SK-N-SH (cell line): ENCODE results near the gene PROM2. TPM values are rescaled to one million over a fixed set of nuclear protein-coding genes. Genes with fewer than 3 reads are reported as not detected.

Source experiments
- CTCF ChIA-PET: fragments of 300-600, 350-600 bp; formaldehyde crosslinking; extraction: SDS; loops from one replicate; lab custom pipeline; 2021; lab: Yijun Ruan, JAX
- POLR2A ChIA-PET: fragments of 350-600 bp; sonication (Branson Sonifier 250); formaldehyde crosslinking; extraction: SDS; loops from one replicate; lab custom pipeline; 2020; ENCODE audit warnings: antibody characterized with exemption, inconsistent platforms; lab: Yijun Ruan, JAX
- DNase-seq: peaks from one replicate; pipeline ENCODE4 v3.0.0; 2012
- H2AFZ ChIP-seq: fragments of 200-600 bp; sonication (generic); 2 replicates; pipeline ENCODE4 v1.8.1; 2016; ENCODE audit warnings: antibody characterized with exemption, mild to moderate bottlenecking, low read depth
- H3F3A ChIP-seq: fragments of 200-600 bp; sonication (generic); replicated peaks from 2 replicates; pipeline ENCODE3; 2016; ENCODE audit warnings: antibody characterized with exemption, mild to moderate bottlenecking; ENCODE audit not compliant: insufficient read depth
- H3K27ac ChIP-seq, 2 experiments: fragments of 200-500 bp in 1 of 2; fragments of 200-600 bp in 1 of 2; sonication (Bioruptor generic) in 1 of 2; sonication (generic), shearing (Covaris generic) in 1 of 2; 2 replicates each; pipeline versions ENCODE4 v1.5.1 to v1.6.1; 2014 to 2016; ENCODE audit warnings: low read depth in 2 of 2, inconsistent platforms in 1 of 2, low read length in 1 of 2, mild to moderate bottlenecking in 1 of 2, mixed read lengths in 1 of 2
- H3K27me3 ChIP-seq: fragments of 200-600 bp; sonication (generic), shearing (Covaris generic); 2 replicates; pipeline ENCODE4 v1.6.1; 2016; ENCODE audit warnings: mixed run types; ENCODE audit not compliant: insufficient read depth
- H3K36me3 ChIP-seq, 2 experiments: fragments of 200-500 bp in 1 of 2; fragments of 200-600 bp in 1 of 2; sonication (Bioruptor generic) in 1 of 2; sonication (generic) in 1 of 2; replicated peaks in 1 of 2; 2 replicates each; pipeline versions ENCODE3 to v1.5.1; 2014 to 2016; ENCODE audit warnings: low read length in 1 of 2, mild to moderate bottlenecking in 1 of 2; ENCODE audit not compliant: insufficient read depth in 2 of 2, control insufficient read depth in 1 of 2
- H3K4me1 ChIP-seq, 2 experiments: fragments of 200-500 bp in 1 of 2; fragments of 200-600 bp in 1 of 2; sonication (Bioruptor generic) in 1 of 2; sonication (generic), shearing (Covaris generic) in 1 of 2; 2 replicates each; pipeline versions ENCODE4 v1.5.1 to v1.6.1; 2014 to 2016; ENCODE audit warnings: low read depth in 1 of 2, low read length in 1 of 2, mixed run types in 1 of 2; ENCODE audit not compliant: insufficient read depth in 2 of 2, control insufficient read depth in 1 of 2
- H3K4me2 ChIP-seq: fragments of 200-600 bp; sonication (generic), shearing (Covaris generic); 2 replicates; pipeline ENCODE4 v1.6.1; 2017; ENCODE audit warnings: mixed run types
- H3K4me3 ChIP-seq, 2 experiments: fragments of 200-500 bp in 1 of 2; fragments of 200-600 bp in 1 of 2; sonication (Bioruptor generic) in 1 of 2; sonication (generic), shearing (Covaris generic) in 1 of 2; 2 replicates each; pipeline versions ENCODE4 v1.5.1 to v1.8.1; 2014 to 2016; ENCODE audit warnings: low read depth in 2 of 2, inconsistent platforms in 1 of 2, low read length in 1 of 2, mild to moderate bottlenecking in 1 of 2, mixed read lengths in 1 of 2, moderate library complexity in 1 of 2
- H3K79me2 ChIP-seq: fragments of 200-600 bp; sonication (generic); 2 replicates; pipeline ENCODE4 v1.8.1; 2017; ENCODE audit warnings: mild to moderate bottlenecking; ENCODE audit not compliant: insufficient read depth
- H3K9ac ChIP-seq: fragments of 200-600 bp; sonication (generic); 2 replicates; pipeline ENCODE4 v1.6.1; 2017; ENCODE audit warnings: mixed run types
- H3K9me2 ChIP-seq: fragments of 200-600 bp; sonication (generic); 2 replicates; pipeline ENCODE4 v1.6.1; 2017; ENCODE audit warnings: mixed run types
- H3K9me3 ChIP-seq: fragments of 200-600 bp; sonication (generic); 2 replicates; pipeline ENCODE4 v1.6.1; 2017; ENCODE audit warnings: mixed run types, mild to moderate bottlenecking, moderate library complexity
- H4K20me1 ChIP-seq: fragments of 200-600 bp; sonication (generic); 2 replicates; pipeline ENCODE4 v1.6.1; 2017; ENCODE audit warnings: mild to moderate bottlenecking, mixed run types; ENCODE audit not compliant: insufficient read depth
- CHD2 ChIP-seq: fragments of 150-350 bp; IDR thresholded peaks from 2 replicates; pipeline ENCODE4 v1.6.1; 2018; ENCODE audit warnings: low read length; ENCODE audit not compliant: partially characterized antibody
- EP300 ChIP-seq, 2 experiments: IDR thresholded peaks; 2 replicates each; pipeline versions ENCODE4 v1.4.0 to v1.6.1; 2012; ENCODE audit warnings: borderline replicate concordance in 1 of 2, low read depth in 1 of 2, low read length in 1 of 2
- EZH2phosphoT487 ChIP-seq: fragments of 200-600 bp; sonication (generic); IDR thresholded peaks from 2 replicates; pipeline ENCODE4 v1.6.1; 2017; ENCODE audit warnings: low read depth, mixed run types, mild to moderate bottlenecking, antibody characterized with exemption, moderate library complexity, borderline replicate concordance
- FOSL2 ChIP-seq: IDR thresholded peaks from 2 replicates; pipeline ENCODE4 v1.4.0; 2012; ENCODE audit warnings: low read depth, mild to moderate bottlenecking, moderate library complexity, borderline replicate concordance
- MEF2A ChIP-seq: IDR thresholded peaks from 2 replicates; pipeline ENCODE4 v1.4.0; 2012; ENCODE audit warnings: low read depth, borderline replicate concordance
- NFIC ChIP-seq: IDR thresholded peaks from 2 replicates; pipeline ENCODE4 v1.4.0; 2012; ENCODE audit warnings: borderline replicate concordance
- NRF1 ChIP-seq: IDR thresholded peaks from 2 replicates; pipeline ENCODE4 v1.6.1; 2012; ENCODE audit warnings: low read depth, mild to moderate bottlenecking, low read length
- POLR2AphosphoS5 ChIP-seq: IDR thresholded peaks from 2 replicates; pipeline ENCODE4 v1.6.1; 2012; ENCODE audit warnings: low read depth, low read length
- USF1 ChIP-seq: IDR thresholded peaks from 2 replicates; pipeline ENCODE4 v1.4.0; 2012; ENCODE audit warnings: low read depth, borderline replicate concordance
- WGBS: methylation state at CpG from one replicate; pipeline ENCODE4 v1.1.6; 2017; ENCODE audit warnings: low lambda C conversion rate; 5-methylcytosine and 5-hydroxymethylcytosine counted together
- polyA plus RNA-seq, 3 experiments: library from polyadenylated mRNA; depleted of rRNA; stranded (reverse); fragments of >200 nt; gene quantifications; 2 replicates each; pipeline ENCODE4 v1.2.3, GENCODE V29; 2012
- TF ChIP-seq, protein P1 (sequence below): fragments of 200-600 bp; sonication (generic); IDR thresholded peaks from 2 replicates; pipeline ENCODE4 v1.6.1; 2017; ENCODE audit warnings: antibody characterized with exemption, mild to moderate bottlenecking, moderate library complexity
- TF ChIP-seq, protein P2 (sequence below): fragments of 150-350 bp; IDR thresholded peaks from 2 replicates; pipeline ENCODE4 v1.6.1; 2017; ENCODE audit warnings: antibody characterized with exemption, low read length, low read depth, borderline replicate concordance
- TF ChIP-seq, protein P3 (sequence below): IDR thresholded peaks from 2 replicates; pipeline ENCODE4 v1.4.0; 2012; ENCODE audit warnings: low read depth
- TF ChIP-seq, protein P4 (sequence below): IDR thresholded peaks from 2 replicates; pipeline ENCODE4; 2012

The PROM2 gene
- polyA plus RNA-seq, 1 of the 3 experiments (the other 2 are of a cell fraction): 0.38 TPM

GRCh38 chr2:95272299-95272751 is 1.9 kb upstream of the PROM2 start:
- Histone ChIP-seq H3K27ac (no peak overlapping the region), H3K79me2 (no peaks in the 10 kb centered on the region), H3K4me3 (no peak overlapping the region), H2AFZ (no peak overlapping the region), H3K36me3 (no peaks in the 10 kb centered on the region), H3K9me3 (no peaks in the 10 kb centered on the region), H4K20me1 (no peaks in the 10 kb centered on the region), H3F3A (no peaks in the 10 kb centered on the region), H3K9me2 (no peaks in the 10 kb centered on the region), H3K4me1 (no peaks in the 10 kb centered on the region), H3K27me3 (no peaks in the 10 kb centered on the region), H3K9ac (no peak overlapping the region), H3K4me2 (no peak overlapping the region)
- CTCF ChIA-PET: no interaction called here
- POLR2A ChIA-PET: no interaction called here
- 61% methylated on average over 6 of the region's 6 CpGs for whole genome bisulfite sequencing
- TF ChIP-seq NRF1: no peak
- DNase-seq: no peak

DNA sequence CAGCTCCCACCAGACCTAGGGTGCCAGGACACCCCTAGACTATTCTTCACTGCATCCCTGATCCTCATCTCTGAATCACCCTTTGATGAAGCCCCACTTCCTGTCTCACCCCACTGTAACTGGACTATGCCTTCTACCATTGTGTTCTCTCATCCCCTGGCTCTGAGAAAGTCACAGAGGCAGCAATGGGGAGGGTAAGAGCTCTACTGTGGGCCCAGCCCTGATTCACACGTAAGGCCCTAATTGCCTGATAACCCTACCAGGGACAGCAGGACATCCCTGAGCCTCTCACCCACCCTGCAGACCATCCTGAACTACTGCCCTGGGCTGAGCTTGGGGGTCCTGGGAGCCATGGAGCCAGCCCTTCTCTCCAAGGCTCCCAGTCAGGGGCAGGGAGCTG is 1.5 kb upstream of the PROM2 start:
- no peaks in the 10 kb centered on the region for H3K27me3 ChIP-seq
- no peak overlapping the region for H3K4me2 ChIP-seq
- POLR2A ChIA-PET: no interaction called here
- H3K9me2 ChIP-seq: no peaks in the 10 kb centered on the region
- H3K9ac ChIP-seq: no peak overlapping the region
- H3K27ac ChIP-seq: no peak overlapping the region
- no peaks in the 10 kb centered on the region for H3F3A ChIP-seq
- TF ChIP-seq POLR2AphosphoS5 (no peak), CHD2 (no peak), NRF1 (no peak), NFIC (no peak), EZH2phosphoT487 (no peak), FOSL2 (no peak), USF1 (no peak), MEF2A (no peak), EP300 (IDR thresholded peaks at IDR 0.05; ENCODE audit: borderline replicate concordance in 1 of 2, low read depth in 1 of 2, low read length in 1 of 2) (no peak)
- TF ChIP-seq, protein P1, sequence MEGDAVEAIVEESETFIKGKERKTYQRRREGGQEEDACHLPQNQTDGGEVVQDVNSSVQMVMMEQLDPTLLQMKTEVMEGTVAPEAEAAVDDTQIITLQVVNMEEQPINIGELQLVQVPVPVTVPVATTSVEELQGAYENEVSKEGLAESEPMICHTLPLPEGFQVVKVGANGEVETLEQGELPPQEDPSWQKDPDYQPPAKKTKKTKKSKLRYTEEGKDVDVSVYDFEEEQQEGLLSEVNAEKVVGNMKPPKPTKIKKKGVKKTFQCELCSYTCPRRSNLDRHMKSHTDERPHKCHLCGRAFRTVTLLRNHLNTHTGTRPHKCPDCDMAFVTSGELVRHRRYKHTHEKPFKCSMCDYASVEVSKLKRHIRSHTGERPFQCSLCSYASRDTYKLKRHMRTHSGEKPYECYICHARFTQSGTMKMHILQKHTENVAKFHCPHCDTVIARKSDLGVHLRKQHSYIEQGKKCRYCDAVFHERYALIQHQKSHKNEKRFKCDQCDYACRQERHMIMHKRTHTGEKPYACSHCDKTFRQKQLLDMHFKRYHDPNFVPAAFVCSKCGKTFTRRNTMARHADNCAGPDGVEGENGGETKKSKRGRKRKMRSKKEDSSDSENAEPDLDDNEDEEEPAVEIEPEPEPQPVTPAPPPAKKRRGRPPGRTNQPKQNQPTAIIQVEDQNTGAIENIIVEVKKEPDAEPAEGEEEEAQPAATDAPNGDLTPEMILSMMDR: no peak
- TF ChIP-seq, protein P2, sequence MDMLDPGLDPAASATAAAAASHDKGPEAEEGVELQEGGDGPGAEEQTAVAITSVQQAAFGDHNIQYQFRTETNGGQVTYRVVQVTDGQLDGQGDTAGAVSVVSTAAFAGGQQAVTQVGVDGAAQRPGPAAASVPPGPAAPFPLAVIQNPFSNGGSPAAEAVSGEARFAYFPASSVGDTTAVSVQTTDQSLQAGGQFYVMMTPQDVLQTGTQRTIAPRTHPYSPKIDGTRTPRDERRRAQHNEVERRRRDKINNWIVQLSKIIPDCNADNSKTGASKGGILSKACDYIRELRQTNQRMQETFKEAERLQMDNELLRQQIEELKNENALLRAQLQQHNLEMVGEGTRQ: no peak
- TF ChIP-seq, protein P3, sequence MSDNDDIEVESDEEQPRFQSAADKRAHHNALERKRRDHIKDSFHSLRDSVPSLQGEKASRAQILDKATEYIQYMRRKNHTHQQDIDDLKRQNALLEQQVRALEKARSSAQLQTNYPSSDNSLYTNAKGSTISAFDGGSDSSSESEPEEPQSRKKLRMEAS: no peak
- TF ChIP-seq, protein P4, sequence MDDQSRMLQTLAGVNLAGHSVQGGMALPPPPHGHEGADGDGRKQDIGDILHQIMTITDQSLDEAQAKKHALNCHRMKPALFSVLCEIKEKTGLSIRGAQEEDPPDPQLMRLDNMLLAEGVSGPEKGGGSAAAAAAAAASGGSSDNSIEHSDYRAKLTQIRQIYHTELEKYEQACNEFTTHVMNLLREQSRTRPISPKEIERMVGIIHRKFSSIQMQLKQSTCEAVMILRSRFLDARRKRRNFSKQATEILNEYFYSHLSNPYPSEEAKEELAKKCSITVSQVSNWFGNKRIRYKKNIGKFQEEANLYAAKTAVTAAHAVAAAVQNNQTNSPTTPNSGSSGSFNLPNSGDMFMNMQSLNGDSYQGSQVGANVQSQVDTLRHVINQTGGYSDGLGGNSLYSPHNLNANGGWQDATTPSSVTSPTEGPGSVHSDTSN: no peak
- TF ChIP-seq, all 33 proteins: peak for 0
- no peak overlapping the region for H3K4me3 ChIP-seq
- no peaks in the 10 kb centered on the region for H3K36me3 ChIP-seq
- no peaks in the 10 kb centered on the region for H3K79me2 ChIP-seq
- H4K20me1 ChIP-seq: no peaks in the 10 kb centered on the region
- no peak overlapping the region for H2AFZ ChIP-seq
- 64% methylated on average over 1 of the region's 1 CpG for WGBS
- CTCF ChIA-PET: no interaction called here
- H3K4me1 ChIP-seq: no peaks in the 10 kb centered on the region
- no peaks in the 10 kb centered on the region for H3K9me3 ChIP-seq
- DNase-seq: no peak
